Measurements from ENCODE around the gene NIBAN1.

GRCh38 chr1:184958554-184959353, 15.6 kb downstream of the NIBAN1 start:
- TF ChIP-seq CTCF (IDR thresholded peaks at IDR 0.05) (no peak), POLR2A (IDR thresholded peaks at IDR 0.05) (no peak)
